ENCODE results near the gene SUGCT.

SUGCT gene

GRCh38 chr7:40833191-40833887 lies 698.5 kb downstream of the SUGCT start:
- DNase-seq (ENCODE audit: low spot score): no peak

- DNase-seq (ENCODE audit: low spot score): no peak
These were observed 699.1 kb downstream of the SUGCT start for GRCh38 chr7:40833888-40834234.

- no peak for DNase-seq (ENCODE audit: low spot score)
These were observed 701.4 kb downstream of the SUGCT start for GRCh38 chr7:40836218-40836617.

GRCh38 chr7:40839881-40840280 lies 705.1 kb downstream of the SUGCT start:
- DNase-seq (ENCODE audit: low spot score): no peak

GRCh38 chr7:40840990-40841389 lies 706.2 kb downstream of the SUGCT start:
- no peak for DNase-seq (ENCODE audit: low spot score)

GRCh38 chr7:40842641-40843040 lies 707.8 kb downstream of the SUGCT start:
- no peak for DNase-seq (ENCODE audit: low spot score)

- DNase-seq (ENCODE audit: low spot score): no peak
These were observed 708.7 kb downstream of the SUGCT start for GRCh38 chr7:40843338-40843985.

GRCh38 chr7:40845943-40846342 lies 711.1 kb downstream of the SUGCT start:
- DNase-seq (ENCODE audit: low spot score): no peak

GRCh38 chr7:40847921-40848320 lies 713.1 kb downstream of the SUGCT start:
- no peak for DNase-seq (ENCODE audit: low spot score)

GRCh38 chr7:40848541-40849221 lies 713.9 kb downstream of the SUGCT start:
- no peak for DNase-seq (ENCODE audit: low spot score)

GRCh38 chr7:40850017-40850416 lies 715.2 kb downstream of the SUGCT start:
- no peak for DNase-seq (ENCODE audit: low spot score)

- DNase-seq (ENCODE audit: low spot score): no peak
These were observed 716.2 kb downstream of the SUGCT start for GRCh38 chr7:40851001-40851400.

GRCh38 chr7:40859076-40859475 lies 724.3 kb downstream of the SUGCT start:
- no peak for DNase-seq (ENCODE audit: low spot score)

GRCh38 chr7:40859965-40860543 lies 725.2 kb downstream of the SUGCT start:
- DNase-seq (ENCODE audit: low spot score): no peak

GRCh38 chr7:40865441-40866233 lies 730.8 kb downstream of the SUGCT start:
- no peak for DNase-seq (ENCODE audit: low spot score)

- no peak for DNase-seq (ENCODE audit: low spot score)
These were observed 731.8 kb downstream of the SUGCT start for GRCh38 chr7:40866601-40867000.

GRCh38 chr7:40870108-40870507 lies 735.3 kb downstream of the SUGCT start:
- no peak for DNase-seq (ENCODE audit: low spot score)

- DNase-seq (ENCODE audit: low spot score): no peak
These were observed 738.4 kb downstream of the SUGCT start for GRCh38 chr7:40873248-40873647.

GRCh38 chr7:40874756-40875155 lies 740.0 kb downstream of the SUGCT start:
- DNase-seq (ENCODE audit: low spot score): no peak

- DNase-seq (ENCODE audit: low spot score): no peak
These were observed 741.8 kb downstream of the SUGCT start for GRCh38 chr7:40876601-40877000.

GRCh38 chr7:40879941-40880543 lies 745.2 kb downstream of the SUGCT start:
- no peak for DNase-seq (ENCODE audit: low spot score)

GRCh38 chr7:40880581-40880980 lies 745.8 kb downstream of the SUGCT start:
- no peak for DNase-seq (ENCODE audit: low spot score)

Measured in hematopoietic multipotent progenitor cell treated with erythropoietin and hydrocortisone succinate and interleukin-3 and kit ligand, for 17 days (in vitro differentiated cells).